Mucosa of descending colon (tissue), 3 donors: ENCODE results near the gene MPHOSPH9. TPM values are rescaled to one million over a fixed set of nuclear protein-coding genes. Genes with fewer than 3 reads are reported as not detected.
A peak's percentile ranks its signal among the peaks of the same experiment; 100 is the strongest.

ENCODE experiments used
- ATAC-seq: fragments of 200-7000 bp; cut with Tn5 transposase; one replicate; pipeline ENCODE4 v1.9.1; 2020; ENCODE audit warnings: mild to moderate bottlenecking, moderate library complexity
- DNase-seq, 3 donors: peaks; one replicate each; pipeline ENCODE4 v3.0.0-alpha.2; 2020
- H3K36me3 ChIP-seq: fragments of 200-600 bp; one replicate; pipeline ENCODE4 v1.8.0; 2021; ENCODE audit warnings: low read depth, mild to moderate bottlenecking
- H3K4me1 ChIP-seq: fragments of 200-600 bp; one replicate; pipeline ENCODE4 v1.8.0; 2021; ENCODE audit warnings: low read depth, mild to moderate bottlenecking
- H3K4me3 ChIP-seq: fragments of 200-600 bp; one replicate; pipeline ENCODE4 v1.8.0; 2021; ENCODE audit warnings: mild to moderate bottlenecking
- H3K9me3 ChIP-seq: fragments of 200-600 bp; one replicate; pipeline ENCODE4 v1.8.0; 2021; ENCODE audit warnings: mild to moderate bottlenecking
- CTCF ChIP-seq: fragments of 200-600 bp; IDR thresholded peaks from one replicate; pipeline ENCODE4 v1.8.0; 2022; ENCODE audit warnings: antibody characterized with exemption, mild to moderate bottlenecking
- intact Hi-C, 2 donors: fragments of 100-400 bp; cut with DNase I in 1 of 2; cut with micrococcal nuclease in 1 of 2; formaldehyde crosslinking; loops; one replicate each; pipeline versions ENCODE4 v1.11.0 to v1.11.1; 2022; cut with DNase I, micrococcal nuclease
- total RNA-seq, 3 donors: library from RNA; stranded (reverse); fragmentation: NEBNext Ultra II Directional in 2 of 3; extraction: Animal tissue kit (Norgen Biotek cat#: 25700) in 2 of 3; gene quantifications; one replicate each; pipeline versions ENCODE4 v1.2.1 to v1.2.4, GENCODE V29; 2021 to 2023
- donor health status: DM: no; HTN: no; CAD: no; lungs with moderate emphysema.
- donor health status: DM: no; HTN: no; CAD: no.
- donor health status: DM: no; HTN: yes; CAD: no.

The MPHOSPH9 gene
- total RNA-seq, 3 donors from 2014 or later = 19.6 to 28.7 (median 19.8) TPM

GRCh38 chr12:123109319-123109772, 123.6 kb downstream of the MPHOSPH9 start:
- intact Hi-C loops = no loop called here
- no peak for DNase-seq
- H3K4me1 ChIP-seq = no peaks in the 10 kb centered on the region
- ATAC-seq = no peak
- no peak for TF ChIP-seq CTCF
- no peaks in the 10 kb centered on the region for H3K9me3 ChIP-seq
- H3K36me3 ChIP-seq = no peaks in the 10 kb centered on the region
- no peak overlapping the region for H3K4me3 ChIP-seq

GRCh38 chr12:123108682-123109066, 124.3 kb downstream of the MPHOSPH9 start:
- Histone ChIP-seq H3K9me3 (no peaks in the 10 kb centered on the region), H3K36me3 (no peaks in the 10 kb centered on the region), H3K4me3 (no peak overlapping the region), H3K4me1 (no peaks in the 10 kb centered on the region)
- intact Hi-C loops = no loop called here
- TF ChIP-seq CTCF = no peak
- no peak for DNase-seq
- no peak for ATAC-seq

- Histone ChIP-seq H3K4me1 (no peaks in the 10 kb centered on the region), H3K9me3 (no peaks in the 10 kb centered on the region), H3K36me3 (no peaks in the 10 kb centered on the region), H3K4me3 (no peak overlapping the region)
- ATAC-seq = no peak
- no peak for TF ChIP-seq CTCF
- intact Hi-C loops = no loop called here
- DNase-seq = no peak
These were observed 124.8 kb downstream of the MPHOSPH9 start for GRCh38 chr12:123107926-123108681.

GRCh38 chr12:123106640-123107359, 126.1 kb downstream of the MPHOSPH9 start:
- DNase-seq (peak in 2 of 3 donors; percentile 30 to 82), ATAC-seq (peak; percentile 77)
- H3K9me3 ChIP-seq = no peaks in the 10 kb centered on the region

GRCh38 chr12:123105211-123105826, 127.6 kb downstream of the MPHOSPH9 start:
- H3K4me1 ChIP-seq = no peaks in the 10 kb centered on the region
- ATAC-seq (no peak), DNase-seq (no peak)
- no peaks in the 10 kb centered on the region for H3K9me3 ChIP-seq
- intact Hi-C loops = no loop called here
- no peak for TF ChIP-seq CTCF
- H3K4me3 ChIP-seq = no peak overlapping the region
- H3K36me3 ChIP-seq = no peaks in the 10 kb centered on the region

More at GRCh38 chr12:123106640-123107359, 126.1 kb downstream of the MPHOSPH9 start:
- Histone ChIP-seq H3K4me3 (no peak overlapping the region), H3K36me3 (no peaks in the 10 kb centered on the region), H3K4me1 (no peaks in the 10 kb centered on the region)
- intact Hi-C loops = no loop called here
- no peak for TF ChIP-seq CTCF
